Measurements from ENCODE around the gene TTC12.

DNA sequence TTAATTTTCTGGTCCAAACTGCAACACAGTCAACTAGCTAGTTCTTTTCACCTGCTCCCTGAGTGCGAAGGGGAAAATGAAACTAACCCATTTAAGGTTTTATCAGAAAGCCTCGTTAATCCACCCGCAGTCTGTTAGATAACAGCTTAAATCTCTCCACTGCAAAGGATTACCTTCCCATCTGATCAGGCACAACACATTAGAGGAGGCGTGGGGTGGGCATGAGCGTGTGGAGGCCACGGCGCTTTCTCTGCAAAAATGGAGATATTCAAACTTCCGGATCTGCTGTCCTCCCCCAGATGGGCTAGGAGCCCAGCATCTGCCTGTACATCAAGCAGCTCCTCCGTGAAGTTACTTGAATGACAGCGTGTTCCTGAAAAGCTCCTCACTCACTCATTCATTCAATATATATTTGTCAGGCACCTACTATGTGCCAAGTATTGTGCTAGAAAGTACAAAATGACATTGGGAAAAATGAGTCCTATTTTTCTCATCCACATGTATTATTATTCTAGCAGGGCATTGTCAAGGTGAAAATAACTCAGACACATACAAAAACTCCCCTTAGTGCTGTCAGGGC, 59.7 kb downstream of the TTC12 start:
- no peak for TF ChIP-seq CTCF (IDR thresholded peaks at IDR 0.05)
- no peak for TF ChIP-seq EZH2 (IDR thresholded peaks at IDR 0.05; ENCODE audit: borderline replicate concordance, insufficient read depth, low read depth, low read length, poor library complexity, severe bottlenecking)

Measured in B cell (primary cell).